H9 (cell line): Measurements from ENCODE around the gene LRRC26. TPM values are rescaled to one million over a fixed set of nuclear protein-coding genes. Genes with fewer than 3 reads are reported as not detected.

Experiments
- DNase-seq: peaks from one replicate; pipeline ENCODE4 v3.0.0-alpha.2; 2017
- H2AFZ ChIP-seq: one replicate; pipeline ENCODE4 v1.6.1; 2013; ENCODE audit warnings: mild to moderate bottlenecking, low read length, control low read depth, moderate library complexity
- H2AK5ac ChIP-seq: 2 replicates; pipeline ENCODE4 v1.6.1; 2013; ENCODE audit warnings: low read length, control low read depth, mixed read lengths; ENCODE audit not compliant: insufficient read length
- H2BK120ac ChIP-seq: one replicate; pipeline ENCODE4 v1.6.1; 2013; ENCODE audit warnings: low read depth, mild to moderate bottlenecking, low read length, control low read depth, inconsistent platforms; ENCODE audit not compliant: poor library complexity, severe bottlenecking
- H2BK12ac ChIP-seq: 2 replicates; pipeline ENCODE4 v1.6.1; 2013; ENCODE audit warnings: low read length, control low read depth, mixed read lengths, low read depth; ENCODE audit not compliant: insufficient read length
- H2BK15ac ChIP-seq: 2 replicates; pipeline ENCODE4 v1.6.1; 2013; ENCODE audit warnings: low read depth, low read length, control low read depth
- H2BK20ac ChIP-seq: one replicate; pipeline ENCODE4 v1.6.1; 2013; ENCODE audit warnings: low read depth, mild to moderate bottlenecking, low read length, control low read depth, inconsistent platforms; ENCODE audit not compliant: poor library complexity, severe bottlenecking
- H2BK5ac ChIP-seq: 2 replicates; pipeline ENCODE4 v1.6.1; 2013; ENCODE audit warnings: low read length, control low read depth, mixed read lengths; ENCODE audit not compliant: insufficient read length
- H3K14ac ChIP-seq: 2 replicates; pipeline ENCODE4 v1.6.1; 2013; ENCODE audit warnings: low read length, control low read depth; ENCODE audit not compliant: insufficient read depth
- H3K18ac ChIP-seq: 2 replicates; pipeline ENCODE4 v1.6.1; 2013; ENCODE audit warnings: low read depth, mild to moderate bottlenecking, mixed read lengths, low read length, control low read depth; ENCODE audit not compliant: insufficient read length
- H3K23ac ChIP-seq: 2 replicates; pipeline ENCODE4 v1.6.1; 2013; ENCODE audit warnings: low read length, control low read depth, mixed read lengths, low read depth; ENCODE audit not compliant: insufficient read length
- H3K23me2 ChIP-seq: 2 replicates; pipeline ENCODE4 v1.6.1; 2013; ENCODE audit warnings: low read depth, mild to moderate bottlenecking, mixed read lengths, low read length, control low read depth; ENCODE audit not compliant: insufficient read length, poor library complexity, severe bottlenecking
- H3K27ac ChIP-seq: 2 replicates; pipeline ENCODE4 v1.5.1; 2013; ENCODE audit warnings: low read length, control low read depth, mixed read lengths, low read depth; ENCODE audit not compliant: insufficient read length
- H3K27me3 ChIP-seq: 2 replicates; pipeline ENCODE4 v1.6.1; 2013; ENCODE audit warnings: low read length, control low read depth, inconsistent platforms; ENCODE audit not compliant: insufficient read depth
- H3K4ac ChIP-seq: 2 replicates; pipeline ENCODE4 v1.6.1; 2013; ENCODE audit warnings: low read depth, mild to moderate bottlenecking, control low read depth, inconsistent platforms, low read length, moderate library complexity
- H3K4me1 ChIP-seq: 2 replicates; pipeline ENCODE4 v1.6.1; 2013; ENCODE audit warnings: low read length, control low read depth, inconsistent platforms; ENCODE audit not compliant: insufficient read depth
- H3K4me2 ChIP-seq: 2 replicates; pipeline ENCODE4 v1.6.1; 2013; ENCODE audit warnings: low read length, control low read depth, mixed read lengths; ENCODE audit not compliant: insufficient read length, insufficient read depth
- H3K56ac ChIP-seq: 2 replicates; pipeline ENCODE4 v1.6.1; 2013; ENCODE audit warnings: low read depth, mild to moderate bottlenecking, mixed read lengths, low read length, control low read depth; ENCODE audit not compliant: insufficient read length
- H3K79me1 ChIP-seq: 2 replicates; pipeline ENCODE4 v1.6.1; 2013; ENCODE audit warnings: low read depth, mild to moderate bottlenecking, moderate library complexity, low read length, control low read depth, inconsistent platforms; ENCODE audit not compliant: insufficient read depth, poor library complexity, severe bottlenecking
- H3K79me2 ChIP-seq: 2 replicates; pipeline ENCODE4 v1.6.1; 2013; ENCODE audit warnings: low read length, control low read depth, inconsistent platforms; ENCODE audit not compliant: insufficient read depth
- H3K9ac ChIP-seq: 2 replicates; pipeline ENCODE4 v1.6.1; 2013; ENCODE audit warnings: low read length, control low read depth, mixed read lengths; ENCODE audit not compliant: insufficient read length; ENCODE audit errors: extremely low read depth
- H3K9me3 ChIP-seq: one replicate; pipeline ENCODE4 v1.6.1; 2013; ENCODE audit warnings: low read depth, low read length, inconsistent platforms; ENCODE audit not compliant: control insufficient read depth
- H3T11ph ChIP-seq: one replicate; pipeline ENCODE4 v1.6.1; 2013; ENCODE audit warnings: mild to moderate bottlenecking, low read length, control low read depth, inconsistent platforms
- H4K20me1 ChIP-seq: one replicate; pipeline ENCODE4 v1.6.1; 2013; ENCODE audit not compliant: control insufficient read depth, insufficient read length, insufficient read depth
- H4K5ac ChIP-seq: 2 replicates; pipeline ENCODE4 v1.6.1; 2013; ENCODE audit warnings: low read depth, mild to moderate bottlenecking, mixed read lengths, low read length, control low read depth; ENCODE audit not compliant: insufficient read length
- H4K8ac ChIP-seq: replicated peaks from 2 replicates; pipeline ENCODE4 v1.6.1; 2013; ENCODE audit warnings: low read length, control low read depth, mixed read lengths, low read depth; ENCODE audit not compliant: insufficient read length
- H4K91ac ChIP-seq: 2 replicates; pipeline ENCODE4 v1.6.1; 2013; ENCODE audit warnings: low read depth, mild to moderate bottlenecking, moderate library complexity, mixed read lengths, low read length, control low read depth; ENCODE audit not compliant: insufficient read length
- H3K27ac Mint-ChIP-seq, 3 experiments: 2 replicates in 2 of 3; 3 replicates in 1 of 3; pipeline ENCODE4 v1.8.0; 2020 to 2021; ENCODE audit warnings: mixed read lengths in 3 of 3, mild to moderate bottlenecking in 1 of 3, moderate library complexity in 1 of 3
- H3K27me3 Mint-ChIP-seq: 2 replicates; pipeline ENCODE4 v1.8.0; 2021; ENCODE audit warnings: low read depth, mild to moderate bottlenecking, moderate library complexity, mixed read lengths
- H3K36me3 Mint-ChIP-seq, 3 experiments: 2 replicates in 2 of 3; 3 replicates in 1 of 3; pipeline ENCODE4 v1.8.0; 2020 to 2021; ENCODE audit warnings: low read depth in 3 of 3, mixed read lengths in 3 of 3; ENCODE audit not compliant: insufficient read depth in 1 of 3
- H3K4me1 Mint-ChIP-seq, 2 experiments: 2 replicates each; pipeline ENCODE4 v1.8.0; 2020; ENCODE audit warnings: mixed read lengths in 2 of 2
- H3K4me3 Mint-ChIP-seq, 2 experiments: 2 replicates in 1 of 2; 3 replicates in 1 of 2; pipeline ENCODE4 v1.8.0; 2020 to 2021; ENCODE audit warnings: mild to moderate bottlenecking in 2 of 2, mixed read lengths in 2 of 2, moderate library complexity in 1 of 2
- H3K9me3 Mint-ChIP-seq, 2 experiments: 2 replicates in 1 of 2; 3 replicates in 1 of 2; pipeline ENCODE4 v1.8.0; 2020; ENCODE audit warnings: mild to moderate bottlenecking in 2 of 2, mixed read lengths in 2 of 2, moderate library complexity in 1 of 2
- CTCF ChIP-seq: fragments of 200-600 bp; sonication (generic); conservative IDR thresholded peaks from 3 replicates; pipeline ENCODE4 v1.8.0; 2021; ENCODE audit warnings: antibody characterized with exemption, mild to moderate bottlenecking
- WGBS: extraction: QIAGEN DNeasy Blood & Tissue Kit; methylation state at CpG from one replicate; pipeline ENCODE4 v1.1.7; 2013; ENCODE audit warnings: missing lambda C conversion rate, low lambda C conversion rate, mixed read lengths; ENCODE audit not compliant: insufficient read length; ENCODE audit errors: extremely low coverage; 5-methylcytosine and 5-hydroxymethylcytosine counted together
- total RNA-seq: library from RNA; stranded (reverse); gene quantifications from 2 replicates; pipeline ENCODE4 v1.2.1, GENCODE V29; 2021

Gene LRRC26
- total RNA-seq, 1 experiment from 2014 or later: 0.96 TPM

- no peak overlapping the region for H4K8ac ChIP-seq
- H3K27ac Mint-ChIP-seq: no peak overlapping the region
- H3K4ac ChIP-seq: no peak overlapping the region
- no peak overlapping the region for H2AFZ ChIP-seq
- no peak overlapping the region for H3K56ac ChIP-seq
- H3K9me3 Mint-ChIP-seq: no peaks in the 10 kb centered on the region
- H3K4me1 Mint-ChIP-seq: peaks cover 4 to 8% of the 10 kb centered on the region in 2 experiments
- H2BK12ac ChIP-seq: no peak overlapping the region
- peaks cover 9% of the 10 kb centered on the region for H3K23me2 ChIP-seq
- H3K9ac ChIP-seq: no peak overlapping the region
- WGBS: no CpG with 5 or more reads among the region's 30 CpGs
- no peak overlapping the region for H2AK5ac ChIP-seq
- no peak overlapping the region for H2BK20ac ChIP-seq
- H2BK5ac ChIP-seq: no peak overlapping the region
- H3K27me3 ChIP-seq: no peaks in the 10 kb centered on the region
- no peak overlapping the region for H3K18ac ChIP-seq
- no peak overlapping the region for H3K4me3 Mint-ChIP-seq
- H3K9me3 ChIP-seq: no peaks in the 10 kb centered on the region
- no peaks in the 10 kb centered on the region for H3K79me1 ChIP-seq
- H3K4me2 ChIP-seq: no peak overlapping the region
- H3K14ac ChIP-seq: no peak overlapping the region
- DNase-seq: no peak
- no peak overlapping the region for H2BK120ac ChIP-seq
- H4K5ac ChIP-seq: no peak overlapping the region
- H3T11ph ChIP-seq: no peak overlapping the region
- H3K36me3 Mint-ChIP-seq: peaks cover 3 to 19% (median 5%) of the 10 kb centered on the region in 3 experiments; a peak in 3 of 7 replicates
- no peak overlapping the region for H3K23ac ChIP-seq
- H3K27ac ChIP-seq: no peak overlapping the region
- H3K79me2 ChIP-seq: no peaks in the 10 kb centered on the region
- no peak overlapping the region for H2BK15ac ChIP-seq
- H4K20me1 ChIP-seq: no peaks in the 10 kb centered on the region
- no peaks in the 10 kb centered on the region for H3K27me3 Mint-ChIP-seq
- no peak overlapping the region for H4K91ac ChIP-seq
- TF ChIP-seq CTCF: no peak
- no peaks in the 10 kb centered on the region; the same call in 1 of the 2 replicates for H3K4me1 ChIP-seq
These were observed 48.4 kb upstream of the LRRC26 start for GRCh38 chr9:137218212-137218753.
